Prostate gland (tissue), 2 donors: ENCODE data around the gene PUS1. TPM values are rescaled to one million over a fixed set of nuclear protein-coding genes. Genes with fewer than 3 reads are reported as not detected.

Source experiments
- DNase-seq: peaks from one replicate; pipeline ENCODE4 v3.0.0-alpha.2; 2019; ENCODE audit warnings: low spot score
- H3K27ac ChIP-seq, 2 donors: fragments of 200-600 bp; sonication (generic); 2 replicates each; pipeline ENCODE4 v1.5.1; 2017 to 2019
- H3K27me3 ChIP-seq: fragments of 200-600 bp; sonication (generic); replicated peaks from 2 replicates; pipeline ENCODE4 v1.5.1; 2019; ENCODE audit not compliant: insufficient read depth
- H3K36me3 ChIP-seq, 2 donors: fragments of 200-600 bp; sonication (generic); 1 replicate in 1 of 2; 2 replicates in 1 of 2; pipeline versions ENCODE4 v1.5.1 to v1.8.1; 2017 to 2019
- H3K4me1 ChIP-seq: fragments of 200-600 bp; sonication (generic); replicated peaks from 2 replicates; pipeline ENCODE4 v1.5.1; 2019
- H3K4me3 ChIP-seq, 2 donors: fragments of 200-600 bp; sonication (generic); 2 replicates each; pipeline ENCODE4 v1.5.1; 2017 to 2019
- H3K9me3 ChIP-seq: fragments of 200-600 bp; sonication (generic); 2 replicates; pipeline ENCODE4 v1.5.1; 2017
- CTCF ChIP-seq, 4 experiments: fragments of 200-600 bp in 2 of 4; fragments of 450-650 bp in 2 of 4; sonication (generic) in 2 of 4; IDR thresholded peaks; 1 replicate in 3 of 4; 2 replicates in 1 of 4; pipeline ENCODE4 v1.5.1; 2016 to 2019; ENCODE audit warnings: antibody characterized with exemption in 4 of 4, mild to moderate bottlenecking in 2 of 4, moderate library complexity in 2 of 4
- POLR2A ChIP-seq: fragments of 450-650 bp; IDR thresholded peaks from one replicate; pipeline ENCODE4 v1.6.1; 2016; ENCODE audit warnings: antibody characterized with exemption, mild to moderate bottlenecking
- POLR2AphosphoS5 ChIP-seq: sonication (generic); formaldehyde crosslinking; IDR thresholded peaks from one replicate; pipeline ENCODE4 v1.6.1; 2017; ENCODE audit warnings: antibody characterized with exemption
- WGBS: methylation state at CpG from one replicate; pipeline ENCODE4 v1.1.5; 2018; 5-methylcytosine and 5-hydroxymethylcytosine counted together
- intact Hi-C: fragments of 100-400 bp; cut with DNase I; formaldehyde crosslinking; loops from one replicate; pipeline ENCODE4 v1.14.2; 2022
- total RNA-seq, 2 donors: library from RNA; depleted of rRNA; stranded (reverse); fragments of >200 nt; gene quantifications; one replicate each; pipeline ENCODE4 v1.1.0, GENCODE V29; 2016

Gene PUS1
- total RNA-seq, 2 donors from 2014 or later, result 17.4 to 17.8 TPM

GRCh38 chr12:131904346-131904745, 24.7 kb upstream of the PUS1 start:
- DNase-seq, result no peak
- Histone ChIP-seq H3K9me3 (no peaks in the 10 kb centered on the region), H3K4me1 (peaks cover 8% of the 10 kb centered on the region), H3K36me3 (peaks cover 8 to 12% of the 10 kb centered on the region in 2 donors), H3K4me3 (no peak overlapping the region), H3K27me3 (no peaks in the 10 kb centered on the region), H3K27ac (no peak overlapping the region)
- intact Hi-C loops, result no loop called here
- TF ChIP-seq POLR2A, result no peak
- 90% methylated on average over 5 of the region's 5 CpGs for WGBS

GRCh38 chr12:131905081-131905629, 23.9 kb upstream of the PUS1 start:
- Histone ChIP-seq H3K4me3 (no peak overlapping the region), H3K36me3 (peaks cover 11 to 20% of the 10 kb centered on the region in 2 donors), H3K27ac (no peak overlapping the region), H3K27me3 (no peaks in the 10 kb centered on the region), H3K4me1 (peaks cover 8% of the 10 kb centered on the region), H3K9me3 (no peaks in the 10 kb centered on the region)
- intact Hi-C loops, result no loop called here
- TF ChIP-seq CTCF (IDR thresholded peaks at IDR 0.05) (no peak), POLR2AphosphoS5 (no peak), POLR2A (no peak)
- DNase-seq, result no peak
- 69% methylated on average over 11 of the region's 13 CpGs for WGBS

- DNase-seq, result no peak
- Histone ChIP-seq H3K4me3 (no peak overlapping the region), H3K9me3 (no peaks in the 10 kb centered on the region), H3K27ac (no peak overlapping the region), H3K4me1 (peaks cover 8% of the 10 kb centered on the region), H3K27me3 (no peaks in the 10 kb centered on the region), H3K36me3 (peaks cover 11 to 23% of the 10 kb centered on the region in 2 donors)
- intact Hi-C loops, result no loop called here
- WGBS, result 92% methylated on average over 15 of the region's 15 CpGs
- TF ChIP-seq CTCF (IDR thresholded peaks at IDR 0.05), result no peak
- TF ChIP-seq POLR2AphosphoS5, result no peak
- no peak for TF ChIP-seq POLR2A
Measured at GRCh38 chr12:131905630-131906091, 23.4 kb upstream of the PUS1 start.

GRCh38 chr12:131907379-131908091, 21.5 kb upstream of the PUS1 start:
- no peak overlapping the region for H3K27ac ChIP-seq
- intact Hi-C loops, result no loop called here
- WGBS, result 84% methylated on average over 26 of the region's 31 CpGs
- no peaks in the 10 kb centered on the region for H3K27me3 ChIP-seq
- H3K36me3 ChIP-seq, result peaks cover 23% of the 10 kb centered on the region in 2 donors
- no peaks in the 10 kb centered on the region for H3K4me1 ChIP-seq
- DNase-seq, result no peak
- no peak overlapping the region for H3K4me3 ChIP-seq
- TF ChIP-seq POLR2A (no peak), POLR2AphosphoS5 (no peak), CTCF (IDR thresholded peaks at IDR 0.05) (no peak)
- no peaks in the 10 kb centered on the region for H3K9me3 ChIP-seq

GRCh38 chr12:131908092-131909080, 20.7 kb upstream of the PUS1 start:
- Histone ChIP-seq H3K9me3 (no peaks in the 10 kb centered on the region), H3K4me3 (no peak overlapping the region), H3K27me3 (no peaks in the 10 kb centered on the region), H3K27ac (no peak overlapping the region), H3K4me1 (no peaks in the 10 kb centered on the region), H3K36me3 (peaks cover 23% of the 10 kb centered on the region in 2 donors)
- intact Hi-C loops, result no loop called here
- no peak for TF ChIP-seq POLR2A
- no peak for TF ChIP-seq CTCF (IDR thresholded peaks at IDR 0.05)
- no peak for TF ChIP-seq POLR2AphosphoS5
- WGBS, result 96% methylated on average over 78 of the region's 96 CpGs
- DNase-seq, result no peak
